Body of pancreas (tissue), 4 donors: Measurements from ENCODE around the gene ABCB10. TPM values are rescaled to one million over a fixed set of nuclear protein-coding genes. Genes with fewer than 3 reads are reported as not detected.
A peak's percentile ranks its signal among the peaks of the same experiment; 100 is the strongest.

ENCODE experiments used
- ATAC-seq: fragments of 150-250 bp; one replicate; pipeline ENCODE4 v1.9.1; 2016
- DNase-seq, 4 donors: peaks; one replicate each; pipeline ENCODE4 v3.0.0-alpha.2; 2019
- H3K27ac ChIP-seq, 4 donors: fragments of 200-600 bp; sonication (generic); 1 replicate in 3 of 4; 2 replicates in 1 of 4; pipeline versions ENCODE4 v1.5.1 to v1.6.1; 2016 to 2019; ENCODE audit warnings: mild to moderate bottlenecking in 1 of 4, mixed read lengths in 1 of 4, moderate library complexity in 1 of 4
- H3K27me3 ChIP-seq, 2 donors: fragments of 200-600 bp; sonication (generic); one replicate each; pipeline ENCODE4 v1.6.0; 2016; ENCODE audit warnings: mild to moderate bottlenecking in 1 of 2
- H3K36me3 ChIP-seq, 2 donors: fragments of 200-600 bp; sonication (generic); replicated peaks in 1 of 2; 2 replicates each; pipeline ENCODE4 v1.5.1; 2016; ENCODE audit warnings: low read depth in 2 of 2; ENCODE audit not compliant: insufficient read depth in 1 of 2
- H3K4me1 ChIP-seq: fragments of 200-600 bp; sonication (generic); one replicate; pipeline ENCODE4 v1.6.0; 2016
- H3K4me3 ChIP-seq, 2 donors: fragments of 200-600 bp; sonication (generic); 1 replicate in 1 of 2; 2 replicates in 1 of 2; pipeline ENCODE4 v1.5.1; 2016 to 2019
- H3K9me3 ChIP-seq, 3 donors: fragments of 200-600 bp; sonication (generic); 1 replicate in 2 of 3; 2 replicates in 1 of 3; pipeline ENCODE4 v1.5.1; 2016
- POLR2A ChIP-seq, 3 donors: fragments of 450-650 bp; IDR thresholded peaks; one replicate each; pipeline ENCODE4 v1.6.1; 2016; ENCODE audit warnings: antibody characterized with exemption in 3 of 3, mild to moderate bottlenecking in 2 of 3
- WGBS, 2 donors: methylation state at CpG; one replicate each; pipeline ENCODE4 v1.1.5; 2017; 5-methylcytosine and 5-hydroxymethylcytosine counted together
- intact Hi-C: fragments of 100-400 bp; cut with DNase I; formaldehyde crosslinking; loops from one replicate; pipeline ENCODE4 v1.15.1; 2023
- total RNA-seq, 2 donors: library from RNA; depleted of rRNA; stranded (reverse); fragments of >200 nt; gene quantifications; one replicate each; pipeline ENCODE4 v1.1.0, GENCODE V29; 2016
- TF ChIP-seq, protein P1 (sequence below), 7 experiments: fragments of 450-650 bp in 4 of 7; fragments of 200-600 bp in 3 of 7; sonication (generic) in 3 of 7; IDR thresholded peaks; one replicate each; pipeline ENCODE4 v1.5.1; 2016 to 2019; ENCODE audit warnings: antibody characterized with exemption in 7 of 7

Gene ABCB10
- total RNA-seq, 2 donors from 2014 or later, result 7.8 to 15.2 TPM

DNA sequence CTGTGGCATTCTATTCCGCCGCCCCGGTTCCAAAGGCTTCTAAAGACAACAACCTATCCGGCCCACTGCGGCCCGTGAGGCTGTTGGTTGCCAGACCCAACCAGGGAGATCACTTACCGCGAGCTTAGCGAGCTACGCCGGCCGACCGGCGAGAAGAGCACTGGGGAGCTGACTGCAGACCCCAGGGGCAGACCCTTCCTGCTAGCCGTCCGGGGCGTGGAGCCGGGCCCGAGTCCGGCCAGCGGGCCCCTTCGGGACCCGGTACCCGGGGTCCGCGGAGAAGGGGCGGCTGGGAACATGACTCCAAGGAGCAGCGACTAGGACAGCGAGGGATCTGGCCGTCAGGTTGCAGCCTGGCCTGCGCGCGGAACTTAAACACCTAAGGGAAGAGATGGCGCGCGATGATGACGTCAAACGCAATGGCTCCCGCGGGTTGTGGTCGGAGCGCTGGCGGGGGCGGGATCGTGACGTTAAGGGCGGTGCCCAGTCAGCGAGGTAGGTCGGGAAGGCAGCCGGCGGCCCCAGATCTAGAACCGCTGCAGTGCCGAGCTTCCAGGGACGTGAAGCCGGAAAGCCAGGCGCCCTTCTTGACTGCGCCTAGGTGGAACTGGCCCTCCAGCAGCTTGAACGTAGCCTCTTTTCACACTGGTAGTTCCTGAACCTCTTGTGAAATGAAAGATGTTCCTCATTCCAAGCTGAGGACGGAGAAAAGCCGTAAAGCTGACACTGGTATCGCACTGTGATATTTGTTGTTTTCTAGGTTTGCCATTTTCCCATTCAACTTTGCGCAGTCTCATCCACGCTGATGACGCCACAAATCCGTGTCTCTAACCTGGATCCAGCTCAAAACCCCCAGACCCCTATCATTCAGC is 50.3 kb downstream of the ABCB10 start, which contains the start of gene NUP133:
NUP133 (minus strand) TSS at position 391 of the 872 bp plus-strand sequence; CDS start at position 299, 92 bp downstream.
- DNase-seq, result peak; percentile 99 to 100 (median 100)
- intact Hi-C loops, result no loop called here
- WGBS, 2 donors, result 0 to 1% methylated on average over 15 to 65 of the region's 65 CpGs
- peak; percentile 87 to 98 (median 96) for TF ChIP-seq POLR2A (IDR thresholded peaks at IDR 0.05)
- TF ChIP-seq, protein P1, sequence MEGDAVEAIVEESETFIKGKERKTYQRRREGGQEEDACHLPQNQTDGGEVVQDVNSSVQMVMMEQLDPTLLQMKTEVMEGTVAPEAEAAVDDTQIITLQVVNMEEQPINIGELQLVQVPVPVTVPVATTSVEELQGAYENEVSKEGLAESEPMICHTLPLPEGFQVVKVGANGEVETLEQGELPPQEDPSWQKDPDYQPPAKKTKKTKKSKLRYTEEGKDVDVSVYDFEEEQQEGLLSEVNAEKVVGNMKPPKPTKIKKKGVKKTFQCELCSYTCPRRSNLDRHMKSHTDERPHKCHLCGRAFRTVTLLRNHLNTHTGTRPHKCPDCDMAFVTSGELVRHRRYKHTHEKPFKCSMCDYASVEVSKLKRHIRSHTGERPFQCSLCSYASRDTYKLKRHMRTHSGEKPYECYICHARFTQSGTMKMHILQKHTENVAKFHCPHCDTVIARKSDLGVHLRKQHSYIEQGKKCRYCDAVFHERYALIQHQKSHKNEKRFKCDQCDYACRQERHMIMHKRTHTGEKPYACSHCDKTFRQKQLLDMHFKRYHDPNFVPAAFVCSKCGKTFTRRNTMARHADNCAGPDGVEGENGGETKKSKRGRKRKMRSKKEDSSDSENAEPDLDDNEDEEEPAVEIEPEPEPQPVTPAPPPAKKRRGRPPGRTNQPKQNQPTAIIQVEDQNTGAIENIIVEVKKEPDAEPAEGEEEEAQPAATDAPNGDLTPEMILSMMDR (IDR thresholded peaks at IDR 0.05), result peak in 1 of 7 experiments; percentile 28
- peaks cover 18% of the 10 kb centered on the region for H3K4me1 ChIP-seq
- H3K4me3 ChIP-seq, result peak within 1 kb of the TSS; percentile 94 to 97
- peak; percentile 99 for ATAC-seq
- peaks cover 0 to 7% of the 10 kb centered on the region in 2 donors for H3K36me3 ChIP-seq
- H3K27ac ChIP-seq, result peak within 1 kb of the TSS; percentile 88 to 97 (median 91)
- no peaks in the 10 kb centered on the region for H3K27me3 ChIP-seq
- H3K9me3 ChIP-seq, result no peaks in the 10 kb centered on the region

DNA sequence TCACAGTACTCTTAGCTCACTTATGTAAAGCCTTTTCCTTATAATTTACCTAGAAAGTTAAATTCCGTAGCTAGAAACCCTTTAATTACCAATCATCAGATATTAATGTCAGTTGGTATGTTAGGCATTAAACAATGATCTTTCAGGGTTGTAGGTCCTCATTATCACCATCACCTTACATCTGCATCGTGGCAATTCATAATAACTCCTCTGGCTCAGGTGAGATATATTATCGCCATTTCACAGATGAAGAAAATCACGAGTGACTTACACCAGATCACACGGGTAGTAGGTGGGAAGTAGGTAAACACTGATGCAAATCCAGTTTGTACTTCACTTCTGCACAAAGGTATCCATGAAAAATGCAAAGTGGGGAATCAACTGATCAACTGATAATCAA is 51.0 kb downstream of the ABCB10 start:
- Histone ChIP-seq H3K36me3 (peaks cover 0 to 7% of the 10 kb centered on the region in 2 donors), H3K9me3 (no peaks in the 10 kb centered on the region), H3K4me1 (peaks cover 18% of the 10 kb centered on the region), H3K4me3 (peak overlapping the region; percentile 94 to 97), H3K27me3 (no peaks in the 10 kb centered on the region), H3K27ac (peak overlapping the region; percentile 88 to 97 (median 91))
- DNase-seq (no peak), ATAC-seq (no peak)
- intact Hi-C loops, result no loop called here
- 1 to 3% methylated on average over 5 of the region's 5 CpGs for WGBS, 2 donors
- TF ChIP-seq, protein P1 (IDR thresholded peaks at IDR 0.05), result no peak
- no peak for TF ChIP-seq POLR2A (IDR thresholded peaks at IDR 0.05)

- no peak for ATAC-seq
- Histone ChIP-seq H3K4me1 (peaks cover 18% of the 10 kb centered on the region), H3K9me3 (no peaks in the 10 kb centered on the region), H3K27ac (no peak overlapping the region), H3K27me3 (no peaks in the 10 kb centered on the region), H3K36me3 (peaks cover 0 to 7% of the 10 kb centered on the region in 2 donors), H3K4me3 (no peak overlapping the region)
- no peak for TF ChIP-seq POLR2A (IDR thresholded peaks at IDR 0.05)
- TF ChIP-seq, protein P1 (IDR thresholded peaks at IDR 0.05), result no peak
- DNase-seq, result no peak
- intact Hi-C loops, result no loop called here
- WGBS, 2 donors, result 60 to 63% methylated on average over 8 of the region's 8 CpGs
Observed at GRCh38 chr1:229506633-229507032, 51.9 kb downstream of the ABCB10 start.

- intact Hi-C loops, result no loop called here
- 88 to 91% methylated on average over 2 of the region's 2 CpGs for WGBS, 2 donors
- ATAC-seq, result no peak
Observed at GRCh38 chr1:229495782-229496181, 62.7 kb downstream of the ABCB10 start.

More at GRCh38 chr1:229495782-229496181, 62.7 kb downstream of the ABCB10 start:
- H3K4me1 ChIP-seq, result peaks cover 11% of the 10 kb centered on the region
- H3K27me3 ChIP-seq, result no peaks in the 10 kb centered on the region
- H3K4me3 ChIP-seq, result no peak overlapping the region
- TF ChIP-seq, protein P1 (IDR thresholded peaks at IDR 0.05), result no peak
- TF ChIP-seq POLR2A (IDR thresholded peaks at IDR 0.05), result no peak
- no peaks in the 10 kb centered on the region for H3K9me3 ChIP-seq
- DNase-seq, result no peak
- no peak overlapping the region for H3K27ac ChIP-seq
- H3K36me3 ChIP-seq, result peaks cover 22 to 33% of the 10 kb centered on the region in 2 donors
